ENCODE measurements around the gene DTNA. TPM values are rescaled to one million over a fixed set of nuclear protein-coding genes. Genes with fewer than 3 reads are reported as not detected.
"Not testable (repeated sequence)": the region's sequence is repeated elsewhere in the genome, so short reads cannot be mapped to it uniquely, and the experiment has no call there.

The DTNA gene
- total and polyA plus RNA-seq, 2 of the 8 experiments (the other 6 are each of a cell fraction or from before 2014, with no cell fraction given), result 30.2 to 32.7 TPM

GRCh38 chr18:34716111-34716510 lies 6.0 kb downstream of the DTNA start:
- H4K8ac ChIP-seq (ENCODE audit: extremely low read depth, insufficient read depth, low read length); POLR2A ChIA-PET (ENCODE audit: partially characterized antibody); H2AFZ ChIP-seq (ENCODE audit: low read length); H2BK120ac ChIP-seq (replicated peaks; ENCODE audit: low read depth, low read length); H4K91ac ChIP-seq (replicated peaks; ENCODE audit: insufficient read length, low read length); H2BK15ac ChIP-seq (ENCODE audit: low read length); H3K79me1 ChIP-seq (ENCODE audit: low read depth, low read length); H3K9ac ChIP-seq (replicated peaks in 1 of 4; ENCODE audit: extremely low read depth in 1 of 4, low read depth in 3 of 4, low read length in 3 of 4); H3K27ac ChIP-seq (ENCODE audit: low read depth, low read length); H2AK5ac ChIP-seq (ENCODE audit: low read depth, low read length); H3K4me3 ChIP-seq (ENCODE audit: extremely low read depth in 1 of 4, insufficient read depth in 2 of 4, low read depth in 3 of 4, low read length in 4 of 4); H3K14ac ChIP-seq (ENCODE audit: insufficient read length); DNase-seq (ENCODE audit: low read depth in 1 of 2, low spot score in 2 of 2); FAIRE-seq; H3K79me2 ChIP-seq (ENCODE audit: control insufficient read depth in 1 of 2, insufficient read depth in 2 of 2, low read length in 2 of 2); H3K23ac ChIP-seq (ENCODE audit: insufficient read length); H4K5ac ChIP-seq (ENCODE audit: insufficient read length, low read depth, low read length); H2BK20ac ChIP-seq (ENCODE audit: low read length); H2BK5ac ChIP-seq (ENCODE audit: low read depth, low read length); H3K18ac ChIP-seq (ENCODE audit: extremely low read depth, low read length); H3K23me2 ChIP-seq (ENCODE audit: low read depth, low read length); H3K4me2 ChIP-seq (ENCODE audit: insufficient read depth in 1 of 2, low read depth in 2 of 2, low read length in 2 of 2); H3K36me3 ChIP-seq (ENCODE audit: control insufficient read depth in 2 of 4, insufficient read depth in 4 of 4, low read length in 3 of 4); H4K20me1 ChIP-seq (replicated peaks in 1 of 2; ENCODE audit: control insufficient read depth in 1 of 2, insufficient read depth in 2 of 2, low read length in 2 of 2); H3K4ac ChIP-seq (replicated peaks; ENCODE audit: insufficient read length, low read depth, low read length); H2BK12ac ChIP-seq (ENCODE audit: low read depth, low read length); H3K56ac ChIP-seq (replicated peaks; ENCODE audit: insufficient read length, low read depth, low read length); H3K4me1 ChIP-seq (replicated peaks in 1 of 4; ENCODE audit: control insufficient read depth in 3 of 4, insufficient read depth in 4 of 4, low read length in 3 of 4); H3K9me3 ChIP-seq (ENCODE audit: insufficient read depth in 2 of 2, low read depth in 1 of 2, low read length in 1 of 2); H3K27me3 ChIP-seq (replicated peaks in 1 of 4; ENCODE audit: control insufficient read depth in 3 of 4, extremely low read depth in 1 of 4, insufficient read depth in 3 of 4, low read length in 3 of 4): not testable (repeated sequence)
- CTCF ChIA-PET (ENCODE audit: partially characterized antibody), result interaction anchor here (1.4 kb wide), 1 partner anchor 14 kb away, joined by 5 read pairs; no protein-coding TSS in a partner anchor
- WGBS, 2 experiments (ENCODE audit: extremely low coverage in 1 of 2, insufficient coverage in 1 of 2, insufficient read length in 1 of 2, insufficient replicate concordance in 2 of 2, low coverage in 1 of 2, low lambda C conversion rate in 2 of 2, missing lambda C conversion rate in 1 of 2), result 93% methylated on average over 14 of the region's 14 CpGs; no CpG with 5 or more reads in 1 of the 2 experiments
